ENCODE measurements around the gene CNTNAP2.
"Not testable (repeated sequence)": the region's sequence is repeated elsewhere in the genome, so short reads cannot be mapped to it uniquely, and the experiment has no call there.

CNTNAP2 gene

DNA sequence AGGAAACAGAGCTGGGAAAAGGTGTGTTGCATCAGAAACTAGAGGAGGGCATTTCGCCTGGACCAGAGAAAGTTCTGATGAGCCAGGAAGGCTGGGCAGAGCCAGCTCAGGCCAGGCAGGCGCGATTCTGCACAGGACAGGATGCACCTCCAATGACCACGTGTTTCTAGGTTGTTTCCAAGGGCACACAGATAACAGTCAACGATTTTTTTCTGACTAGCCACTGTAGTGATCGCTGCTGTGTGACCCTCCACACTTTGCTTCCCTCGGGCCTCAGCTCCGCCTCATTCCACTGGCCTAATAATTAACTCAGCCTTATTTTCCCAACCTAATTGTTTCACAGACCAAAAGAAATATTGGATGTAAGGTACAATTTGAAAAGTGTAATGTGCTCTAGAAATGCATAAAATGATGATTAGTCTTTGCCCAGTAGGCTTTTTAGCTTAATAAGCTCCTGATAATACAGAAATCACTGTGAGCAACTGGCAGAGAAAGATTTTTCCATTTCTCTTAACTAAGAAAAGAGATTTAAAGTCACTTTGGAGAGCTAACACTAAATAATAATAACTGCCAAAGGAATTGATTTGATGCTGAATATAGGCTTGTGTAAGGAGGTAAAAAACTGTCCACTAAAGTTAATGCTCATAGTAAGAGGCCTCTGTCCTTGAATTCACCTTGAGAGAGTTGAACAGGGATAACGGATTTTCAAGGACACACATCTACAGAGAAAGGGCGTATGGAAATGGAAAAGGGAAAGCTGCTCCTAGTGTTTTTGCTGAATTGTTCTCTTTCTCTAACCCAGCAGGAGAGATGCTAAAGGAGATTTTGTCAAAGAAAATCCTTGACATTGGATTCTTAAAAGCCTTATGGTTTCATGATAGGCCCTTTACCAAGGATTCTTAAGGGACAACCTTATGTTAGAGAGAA, 2183.0 kb downstream of the CNTNAP2 start:
- no peak for DNase-seq (ENCODE audit: low spot score)
- no peak for TF ChIP-seq CTCF (IDR thresholded peaks at IDR 0.05; ENCODE audit: extremely low read depth, missing control alignments)

DNA sequence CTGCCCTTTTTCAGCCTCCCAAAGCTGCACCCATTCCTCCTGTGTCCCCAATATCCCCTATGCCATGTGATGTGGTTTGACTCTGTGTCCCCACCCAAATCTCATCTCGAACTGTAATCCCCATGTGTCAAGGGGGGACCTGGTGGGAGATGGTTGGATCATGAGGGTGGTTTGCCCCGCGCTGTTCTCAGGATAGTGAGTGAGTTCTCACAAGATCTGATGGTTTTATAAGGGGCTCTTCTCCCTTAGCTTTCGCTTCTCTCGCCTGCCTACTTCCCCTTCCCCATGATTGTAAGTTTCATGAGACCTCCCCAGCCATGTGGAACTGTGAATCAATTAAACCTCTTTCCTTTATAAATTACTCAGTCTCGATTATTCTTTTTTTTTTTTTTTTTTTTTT, 2185.8 kb downstream of the CNTNAP2 start:
- not testable (repeated sequence) for DNase-seq (ENCODE audit: low spot score)

DNA sequence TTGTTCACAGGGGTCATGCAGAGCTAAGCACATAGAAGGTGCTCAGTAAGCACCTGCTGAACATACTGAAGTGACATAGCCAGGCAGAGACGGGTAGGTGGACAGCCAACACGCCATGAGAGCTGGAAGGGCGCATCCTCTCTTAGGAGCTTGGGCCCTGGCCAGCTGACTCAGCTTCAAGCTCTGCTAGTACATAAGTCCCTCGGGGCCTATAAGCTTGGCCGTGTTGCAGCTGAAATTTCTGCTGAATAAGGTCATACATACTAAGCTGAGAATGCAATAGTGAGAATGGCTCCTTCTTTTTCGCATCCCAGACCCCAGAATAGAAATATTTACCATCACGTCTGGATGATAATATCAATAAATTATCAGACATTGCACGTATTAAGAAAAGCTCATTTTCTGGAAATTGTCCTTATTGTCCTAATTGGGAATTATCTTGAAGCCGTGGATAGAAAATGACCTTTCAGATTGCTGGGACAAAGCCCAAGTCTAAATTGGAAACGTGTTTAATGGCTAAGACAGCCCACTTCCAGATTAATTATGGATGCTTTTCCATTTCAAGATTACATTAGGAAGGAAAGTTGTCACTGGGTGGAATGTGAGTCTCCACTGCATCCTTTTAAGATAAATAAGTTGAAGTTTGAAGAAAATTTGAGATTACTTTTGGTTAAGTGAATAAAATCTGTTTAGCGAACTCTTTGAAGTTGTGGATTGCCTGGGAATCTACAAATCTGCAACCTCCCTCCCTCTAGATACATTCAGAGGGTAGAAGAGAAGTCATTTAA, 2186.9 kb downstream of the CNTNAP2 start:
- no peak for TF ChIP-seq CTCF (IDR thresholded peaks at IDR 0.05; ENCODE audit: extremely low read depth, missing control alignments)
- DNase-seq (ENCODE audit: low spot score), result no peak

GRCh38 chr7:148304083-148304335, 2187.4 kb downstream of the CNTNAP2 start:
- no peak for TF ChIP-seq CTCF (IDR thresholded peaks at IDR 0.05; ENCODE audit: extremely low read depth, missing control alignments)
- DNase-seq (ENCODE audit: low spot score), result no peak

DNA sequence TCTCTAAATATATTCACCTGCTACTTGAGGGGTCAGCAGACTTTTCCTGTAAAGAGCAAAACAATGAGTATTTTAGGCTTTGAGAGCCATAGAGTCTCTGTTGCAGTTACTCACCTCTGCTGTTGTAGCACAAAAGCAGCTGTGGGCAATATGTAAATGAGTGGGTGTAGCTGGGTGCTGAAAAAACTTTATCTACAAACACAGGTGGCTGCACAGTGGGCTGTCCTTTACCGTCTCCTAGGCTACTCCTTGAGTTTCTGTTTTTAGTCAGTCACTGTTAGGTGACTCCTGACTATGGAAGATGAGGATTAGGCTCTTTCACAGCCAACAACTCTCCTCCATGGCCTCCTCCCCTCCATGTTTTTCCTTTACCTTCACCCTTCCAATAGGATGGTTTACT, 2187.9 kb downstream of the CNTNAP2 start:
- TF ChIP-seq CTCF (IDR thresholded peaks at IDR 0.05; ENCODE audit: extremely low read depth, missing control alignments), result no peak
- no peak for DNase-seq (ENCODE audit: low spot score)

GRCh38 chr7:148306759-148307158, 2190.2 kb downstream of the CNTNAP2 start:
- DNase-seq (ENCODE audit: low spot score), result peak; percentile 48
- no peak for TF ChIP-seq CTCF (IDR thresholded peaks at IDR 0.05; ENCODE audit: extremely low read depth, missing control alignments)

DNA sequence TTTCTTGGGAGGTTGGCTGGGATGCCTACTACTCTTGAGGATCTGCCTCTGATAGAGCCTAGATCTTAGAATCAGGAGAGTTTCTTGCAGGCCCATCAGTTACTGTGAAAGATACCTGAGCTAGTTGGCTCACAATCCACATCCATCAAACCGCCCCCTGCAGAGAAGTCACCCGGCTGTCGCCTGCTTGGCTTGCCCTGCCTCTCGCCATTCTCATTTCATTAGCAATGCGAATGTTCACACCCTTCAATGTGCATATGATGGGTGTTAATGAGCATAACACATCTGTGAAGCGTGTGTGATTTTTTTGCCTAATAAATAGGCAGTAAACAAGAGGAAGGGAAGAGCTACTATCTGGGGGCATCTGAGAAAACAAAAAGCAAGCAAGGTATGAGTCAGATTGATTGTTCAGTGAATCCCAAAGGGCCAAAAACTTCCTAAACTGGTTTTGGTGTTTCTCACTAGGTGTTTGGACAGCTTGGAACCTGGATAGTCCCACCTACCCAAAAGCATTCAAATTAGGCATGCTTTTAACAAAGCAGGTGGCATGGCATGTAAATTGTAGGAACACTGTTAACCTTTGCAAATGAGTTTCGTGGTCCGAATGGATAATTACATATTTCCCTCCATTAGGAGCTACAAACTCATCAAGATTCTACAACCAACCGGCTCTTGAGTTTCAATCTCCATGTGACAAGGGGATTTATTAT, 2201.7 kb downstream of the CNTNAP2 start:
- TF ChIP-seq CTCF (IDR thresholded peaks at IDR 0.05; ENCODE audit: extremely low read depth, missing control alignments), result no peak

More for the DNA sequence above, 2201.7 kb downstream of the CNTNAP2 start:
- DNase-seq (ENCODE audit: low spot score), result no peak
